SK-N-SH treated with all-trans-retinoic acid at 6 μM for 48 hours (cell line): ENCODE data around the gene C17orf100.

Experiments used
- ATAC-seq: fragments of 200-7000 bp; cut with Tn5 transposase; 3 replicates; pipeline ENCODE4 v1.9.1; 2020; ENCODE audit warnings: mild to moderate bottlenecking, moderate library complexity
- ARNTL ChIP-seq: fragments of 450-650 bp; formaldehyde crosslinking; IDR thresholded peaks from 2 replicates; pipeline ENCODE4 v1.5.0; 2020; ENCODE audit warnings: low read depth, mild to moderate bottlenecking, moderate library complexity, borderline replicate concordance
- BACH2 ChIP-seq: fragments of 250-450 bp; sonication (Bioruptor Pico); IDR thresholded peaks from 2 replicates; pipeline ENCODE4 v1.9.0; 2021; ENCODE audit warnings: mild to moderate bottlenecking, borderline replicate concordance
- CSDC2 ChIP-seq: fragments of 250-450 bp; sonication (Bioruptor Pico); IDR thresholded peaks from 2 replicates; pipeline ENCODE4 v1.5.0; 2020; ENCODE audit warnings: mild to moderate bottlenecking, moderate library complexity
- ESRRG ChIP-seq: fragments of 250-450 bp; sonication (Bioruptor Pico); IDR thresholded peaks from 2 replicates; pipeline ENCODE4 v1.6.1; 2021; ENCODE audit warnings: mild to moderate bottlenecking
- GLIS3 ChIP-seq: fragments of 250-450 bp; sonication (Bioruptor Pico); IDR thresholded peaks from 2 replicates; pipeline ENCODE4 v1.5.0; 2020; ENCODE audit warnings: mild to moderate bottlenecking, moderate library complexity
- ISL1 ChIP-seq: fragments of 250-450 bp; sonication (Bioruptor Pico); IDR thresholded peaks from 2 replicates; pipeline ENCODE4 v2.1.2; 2022; ENCODE audit warnings: mild to moderate bottlenecking, moderate library complexity
- OSR1 ChIP-seq: fragments of 250-450 bp; sonication (Bioruptor Pico); IDR thresholded peaks from 2 replicates; pipeline ENCODE4 v1.8.0; 2022; ENCODE audit warnings: moderate library complexity, mild to moderate bottlenecking, inconsistent platforms
- PPARA ChIP-seq: fragments of 250-450 bp; sonication (Bioruptor Pico); IDR thresholded peaks from 2 replicates; pipeline ENCODE4 v1.5.0; 2020; ENCODE audit warnings: mild to moderate bottlenecking, borderline replicate concordance
- RARB ChIP-seq: fragments of 250-450 bp; sonication (Bioruptor Pico); IDR thresholded peaks from 2 replicates; pipeline ENCODE4 v1.8.0; 2021; ENCODE audit warnings: mild to moderate bottlenecking, moderate library complexity
- SNAI2 ChIP-seq: fragments of 250-450 bp; sonication (Bioruptor Pico); IDR thresholded peaks from 2 replicates; pipeline ENCODE4 v1.5.0; 2020; ENCODE audit warnings: mild to moderate bottlenecking, moderate library complexity
- TCF4 ChIP-seq: fragments of 250-450 bp; sonication (Bioruptor Pico); IDR thresholded peaks from 2 replicates; pipeline ENCODE4 v1.8.0; 2021; ENCODE audit warnings: mild to moderate bottlenecking, moderate library complexity, borderline replicate concordance
- ZC3H10 ChIP-seq: fragments of 250-450 bp; sonication (Bioruptor Pico); IDR thresholded peaks from 2 replicates; pipeline ENCODE4 v1.5.1; 2021; ENCODE audit warnings: mild to moderate bottlenecking, moderate library complexity
- ZFP3 ChIP-seq: fragments of 250-450 bp; sonication (Bioruptor Pico); IDR thresholded peaks from 2 replicates; pipeline ENCODE4 v1.5.0; 2020; ENCODE audit warnings: mild to moderate bottlenecking, moderate library complexity
- ZFP30 ChIP-seq: fragments of 450-650 bp; formaldehyde crosslinking; IDR thresholded peaks from 2 replicates; pipeline ENCODE4 v1.5.0; 2022; ENCODE audit warnings: mild to moderate bottlenecking, moderate library complexity
- ZNF565 ChIP-seq: fragments of 450-650 bp; formaldehyde crosslinking; conservative IDR thresholded peaks from 2 replicates; pipeline ENCODE4 v1.5.0; 2020; ENCODE audit warnings: low read depth, mild to moderate bottlenecking, moderate library complexity
- ZNF70 ChIP-seq: fragments of 450-650 bp; formaldehyde crosslinking; IDR thresholded peaks from 2 replicates; pipeline ENCODE4 v1.5.0; 2020; ENCODE audit warnings: mild to moderate bottlenecking, moderate library complexity
- TF ChIP-seq, protein P1 (sequence below): fragments of 250-450 bp; sonication (Bioruptor Pico); IDR thresholded peaks from 2 replicates; pipeline ENCODE4 v1.5.1; 2020; ENCODE audit warnings: low read depth, mild to moderate bottlenecking, moderate library complexity
- TF ChIP-seq, protein P2 (sequence below): fragments of 250-450 bp; sonication (Bioruptor Pico); IDR thresholded peaks from 2 replicates; pipeline ENCODE4 v1.8.0; 2021; ENCODE audit warnings: low read depth, mild to moderate bottlenecking, moderate library complexity, borderline replicate concordance
- TF ChIP-seq, protein P3 (sequence below): fragments of 250-450 bp; sonication (Bioruptor Pico); IDR thresholded peaks from 2 replicates; pipeline ENCODE4 v1.5.0; 2020; ENCODE audit warnings: mild to moderate bottlenecking, moderate library complexity

Gene C17orf100

DNA sequence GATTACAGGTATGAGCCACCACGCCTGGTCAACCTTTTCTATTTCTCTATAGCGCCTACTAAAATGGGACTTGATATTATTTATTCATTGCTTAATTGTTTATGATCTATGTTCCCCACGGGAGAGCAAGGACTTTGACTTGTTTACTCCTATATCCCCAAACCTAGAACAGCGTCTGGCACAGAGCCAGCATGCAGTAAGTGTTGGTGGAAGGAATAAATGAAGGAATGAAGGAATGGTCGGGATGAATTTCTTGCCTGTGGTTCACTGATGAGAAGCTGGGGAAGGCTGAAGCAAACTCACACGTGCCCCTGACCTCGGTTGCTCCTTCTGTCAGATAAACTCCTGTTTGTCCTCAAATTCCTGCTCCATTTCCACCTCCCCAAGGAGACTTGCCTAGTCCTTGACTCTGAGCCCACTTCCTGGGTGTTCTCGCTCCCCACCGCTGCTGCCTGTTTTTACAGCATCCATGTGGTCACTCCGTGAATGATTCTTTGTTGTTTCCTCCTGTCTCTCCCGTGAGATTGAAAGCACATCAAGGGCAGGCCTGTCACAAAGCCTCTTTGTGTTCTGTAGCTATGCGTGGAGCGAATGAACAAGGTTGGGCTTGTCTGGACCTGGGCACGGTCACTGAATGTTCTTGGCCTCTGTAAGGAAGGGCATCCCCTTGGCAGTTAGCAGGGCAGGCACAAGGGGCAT lies 17.3 kb downstream of the C17orf100 start (continued):
- TF ChIP-seq, protein P1, sequence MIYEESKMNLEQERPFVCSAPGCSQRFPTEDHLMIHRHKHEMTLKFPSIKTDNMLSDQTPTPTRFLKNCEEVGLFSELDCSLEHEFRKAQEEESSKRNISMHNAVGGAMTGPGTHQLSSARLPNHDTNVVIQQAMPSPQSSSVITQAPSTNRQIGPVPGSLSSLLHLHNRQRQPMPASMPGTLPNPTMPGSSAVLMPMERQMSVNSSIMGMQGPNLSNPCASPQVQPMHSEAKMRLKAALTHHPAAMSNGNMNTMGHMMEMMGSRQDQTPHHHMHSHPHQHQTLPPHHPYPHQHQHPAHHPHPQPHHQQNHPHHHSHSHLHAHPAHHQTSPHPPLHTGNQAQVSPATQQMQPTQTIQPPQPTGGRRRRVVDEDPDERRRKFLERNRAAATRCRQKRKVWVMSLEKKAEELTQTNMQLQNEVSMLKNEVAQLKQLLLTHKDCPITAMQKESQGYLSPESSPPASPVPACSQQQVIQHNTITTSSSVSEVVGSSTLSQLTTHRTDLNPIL (CRISPR knock-in tag): no peak
- TF ChIP-seq PPARA (CRISPR knock-in tag) (no peak), OSR1 (CRISPR knock-in tag) (no peak), ZNF70 (CRISPR knock-in tag) (no peak), ESRRG (CRISPR knock-in tag) (no peak), TCF4 (no peak), ISL1 (CRISPR knock-in tag) (no peak), RARB (CRISPR knock-in tag) (no peak), ARNTL (CRISPR knock-in tag) (no peak), SNAI2 (CRISPR knock-in tag) (no peak)

DNA sequence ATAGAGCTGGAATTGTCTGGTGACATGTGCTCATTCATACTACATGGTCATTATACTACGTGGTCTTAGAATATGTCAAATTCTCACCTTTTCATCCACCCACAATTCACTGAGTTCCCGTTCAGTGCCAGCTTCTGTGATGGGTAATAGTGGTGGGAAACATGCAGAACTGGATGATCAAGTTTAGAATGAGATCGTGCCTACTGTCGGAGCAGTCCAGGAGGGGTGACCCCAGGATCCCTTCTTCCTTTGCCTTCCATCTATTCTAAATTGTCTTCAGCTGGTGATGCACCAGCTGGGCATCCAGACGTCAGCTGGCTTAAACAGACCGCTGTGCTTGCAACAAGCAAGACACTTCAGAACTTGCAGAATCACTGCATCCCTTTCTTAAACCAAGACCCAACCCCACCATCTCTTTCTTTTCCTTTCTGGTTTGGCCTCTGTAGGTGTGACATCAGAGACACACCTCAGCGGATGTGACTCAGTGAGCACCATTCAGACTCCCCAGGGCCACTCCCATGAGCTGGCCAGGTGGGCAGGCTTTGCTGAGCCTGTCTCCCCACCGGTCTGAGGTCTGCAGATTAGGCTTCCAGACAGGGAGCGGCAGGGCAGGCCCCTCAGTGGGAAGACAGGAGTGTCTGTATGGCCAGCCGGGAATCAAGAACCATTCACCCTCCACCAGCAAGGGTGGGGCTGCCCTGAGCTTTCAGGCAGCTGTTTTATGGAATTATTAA lies 18.1 kb downstream of the C17orf100 start:
- TF ChIP-seq, protein P2, sequence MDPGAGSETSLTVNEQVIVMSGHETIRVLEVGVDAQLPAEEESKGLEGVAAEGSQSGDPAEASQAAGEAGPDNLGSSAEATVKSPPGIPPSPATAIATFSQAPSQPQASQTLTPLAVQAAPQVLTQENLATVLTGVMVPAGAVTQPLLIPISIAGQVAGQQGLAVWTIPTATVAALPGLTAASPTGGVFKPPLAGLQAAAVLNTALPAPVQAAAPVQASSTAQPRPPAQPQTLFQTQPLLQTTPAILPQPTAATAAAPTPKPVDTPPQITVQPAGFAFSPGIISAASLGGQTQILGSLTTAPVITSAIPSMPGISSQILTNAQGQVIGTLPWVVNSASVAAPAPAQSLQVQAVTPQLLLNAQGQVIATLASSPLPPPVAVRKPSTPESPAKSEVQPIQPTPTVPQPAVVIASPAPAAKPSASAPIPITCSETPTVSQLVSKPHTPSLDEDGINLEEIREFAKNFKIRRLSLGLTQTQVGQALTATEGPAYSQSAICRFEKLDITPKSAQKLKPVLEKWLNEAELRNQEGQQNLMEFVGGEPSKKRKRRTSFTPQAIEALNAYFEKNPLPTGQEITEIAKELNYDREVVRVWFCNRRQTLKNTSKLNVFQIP (CRISPR knock-in tag): no peak
- TF ChIP-seq GLIS3: no peak
- ATAC-seq: no peak

DNA sequence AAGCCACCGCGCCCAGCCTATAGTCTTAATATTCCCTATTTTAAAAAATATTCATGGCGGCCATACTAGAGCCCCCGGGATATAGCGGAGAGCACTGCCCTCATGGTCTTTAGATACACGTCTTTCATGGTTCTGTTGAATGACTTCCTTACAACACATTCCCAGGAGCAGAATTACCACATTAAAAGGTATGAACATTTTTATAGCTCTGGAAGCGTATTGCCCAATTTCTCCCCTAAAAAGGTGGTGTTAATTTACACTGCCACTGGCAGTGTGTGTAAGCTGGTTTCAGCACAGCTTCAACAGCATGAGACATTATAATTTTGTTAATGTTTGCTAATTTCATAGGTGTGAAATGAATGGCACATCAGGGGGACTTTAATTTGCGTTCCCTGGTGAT lies 19.0 kb downstream of the C17orf100 start:
- no peak for ATAC-seq
- TF ChIP-seq CSDC2 (CRISPR knock-in tag) (no peak), SNAI2 (CRISPR knock-in tag) (no peak), TCF4 (no peak)

DNA sequence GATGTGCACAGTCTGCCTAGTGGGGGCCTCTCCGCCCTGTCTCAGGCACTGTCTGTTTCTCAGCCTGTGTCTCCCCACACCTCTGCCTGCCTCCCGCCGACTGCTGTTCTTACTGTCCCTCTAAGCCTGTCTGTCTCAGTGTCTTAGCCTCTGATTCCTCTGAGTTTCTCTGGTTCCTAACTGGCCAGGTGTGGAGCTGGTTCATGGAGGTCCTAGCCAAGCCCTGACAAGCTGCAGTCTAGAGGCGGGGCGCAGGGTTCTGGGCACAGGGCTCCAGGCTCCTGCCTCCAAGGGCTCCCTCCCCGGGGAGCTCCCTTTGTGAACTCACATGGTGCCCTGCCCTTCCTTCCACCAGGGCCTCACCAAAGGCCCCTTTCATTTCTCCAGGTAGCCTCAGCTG lies 19.4 kb downstream of the C17orf100 start:
- TF ChIP-seq ZNF565 (CRISPR knock-in tag) (no peak), ARNTL (CRISPR knock-in tag) (no peak), ZNF70 (CRISPR knock-in tag) (no peak), ZFP3 (no peak), ZFP30 (no peak), CSDC2 (CRISPR knock-in tag) (no peak), BACH2 (no peak), SNAI2 (CRISPR knock-in tag) (no peak), ZC3H10 (no peak), ISL1 (CRISPR knock-in tag) (no peak)
- TF ChIP-seq, protein P3, sequence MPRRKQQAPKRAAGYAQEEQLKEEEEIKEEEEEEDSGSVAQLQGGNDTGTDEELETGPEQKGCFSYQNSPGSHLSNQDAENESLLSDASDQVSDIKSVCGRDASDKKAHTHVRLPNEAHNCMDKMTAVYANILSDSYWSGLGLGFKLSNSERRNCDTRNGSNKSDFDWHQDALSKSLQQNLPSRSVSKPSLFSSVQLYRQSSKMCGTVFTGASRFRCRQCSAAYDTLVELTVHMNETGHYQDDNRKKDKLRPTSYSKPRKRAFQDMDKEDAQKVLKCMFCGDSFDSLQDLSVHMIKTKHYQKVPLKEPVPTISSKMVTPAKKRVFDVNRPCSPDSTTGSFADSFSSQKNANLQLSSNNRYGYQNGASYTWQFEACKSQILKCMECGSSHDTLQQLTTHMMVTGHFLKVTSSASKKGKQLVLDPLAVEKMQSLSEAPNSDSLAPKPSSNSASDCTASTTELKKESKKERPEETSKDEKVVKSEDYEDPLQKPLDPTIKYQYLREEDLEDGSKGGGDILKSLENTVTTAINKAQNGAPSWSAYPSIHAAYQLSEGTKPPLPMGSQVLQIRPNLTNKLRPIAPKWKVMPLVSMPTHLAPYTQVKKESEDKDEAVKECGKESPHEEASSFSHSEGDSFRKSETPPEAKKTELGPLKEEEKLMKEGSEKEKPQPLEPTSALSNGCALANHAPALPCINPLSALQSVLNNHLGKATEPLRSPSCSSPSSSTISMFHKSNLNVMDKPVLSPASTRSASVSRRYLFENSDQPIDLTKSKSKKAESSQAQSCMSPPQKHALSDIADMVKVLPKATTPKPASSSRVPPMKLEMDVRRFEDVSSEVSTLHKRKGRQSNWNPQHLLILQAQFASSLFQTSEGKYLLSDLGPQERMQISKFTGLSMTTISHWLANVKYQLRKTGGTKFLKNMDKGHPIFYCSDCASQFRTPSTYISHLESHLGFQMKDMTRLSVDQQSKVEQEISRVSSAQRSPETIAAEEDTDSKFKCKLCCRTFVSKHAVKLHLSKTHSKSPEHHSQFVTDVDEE (CRISPR knock-in tag): no peak
- TF ChIP-seq, protein P1 (CRISPR knock-in tag): no peak
- no peak for ATAC-seq

DNA sequence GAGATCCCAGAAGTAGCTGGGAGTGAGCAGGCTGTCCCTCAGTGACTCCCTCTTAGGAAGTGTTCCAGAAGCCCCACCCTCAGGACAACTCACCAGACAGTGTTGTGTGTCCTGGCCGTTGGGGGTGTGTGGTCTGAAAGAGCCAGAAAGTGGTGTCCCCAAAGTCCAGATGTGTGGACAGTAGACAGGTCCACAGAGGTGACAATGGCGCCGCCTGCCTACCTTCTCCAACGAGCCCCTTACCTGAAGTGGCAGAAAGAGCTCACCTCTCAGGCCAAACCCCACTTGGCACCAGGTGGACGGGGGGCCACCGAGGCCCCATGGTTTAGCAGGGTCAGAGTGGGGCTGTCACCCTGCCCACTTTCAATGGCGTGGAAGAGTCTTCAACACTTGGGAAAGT lies 19.9 kb downstream of the C17orf100 start:
- ATAC-seq: no peak
- TF ChIP-seq OSR1 (CRISPR knock-in tag): no peak
